ENCODE data around the gene U2AF1L4.

- no peak for TF ChIP-seq CTCF (IDR thresholded peaks at IDR 0.05)
- no peak for TF ChIP-seq POLR2A (IDR thresholded peaks at IDR 0.05)
Observed at GRCh38 chr19:35736913-35737886, 8.0 kb downstream of the U2AF1L4 start.
